ENCODE results near the gene LIPG.

Gene LIPG

GRCh38 chr18:49645196-49645595 lies 83.3 kb downstream of the LIPG start:
- DNase-seq = no peak

DNA sequence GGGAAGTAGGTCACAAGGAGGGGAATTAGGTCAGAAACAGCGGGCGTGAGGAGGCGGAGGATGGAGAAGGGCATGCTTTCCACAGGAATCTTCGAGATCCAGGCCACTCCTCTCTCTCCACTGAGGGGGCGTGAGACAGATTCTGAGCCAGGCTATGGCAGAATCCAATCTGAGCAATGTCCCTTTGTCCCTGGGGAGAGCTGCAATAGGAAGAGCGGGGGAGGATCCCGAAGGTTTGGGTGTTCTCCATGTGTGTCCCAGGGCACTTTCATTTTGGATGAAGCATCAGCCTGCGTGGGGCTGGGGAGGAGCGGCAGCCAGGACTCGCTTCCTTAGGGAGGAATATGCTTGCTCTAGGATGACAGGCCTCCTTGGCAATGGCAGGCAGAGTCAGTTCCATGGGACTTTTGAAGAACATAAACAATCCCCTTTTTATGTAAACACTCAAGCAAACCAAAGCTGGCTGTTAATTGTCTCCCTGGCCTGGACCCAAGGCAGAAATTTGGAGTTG lies 84.0 kb downstream of the LIPG start:
- DNase-seq = no peak

DNA sequence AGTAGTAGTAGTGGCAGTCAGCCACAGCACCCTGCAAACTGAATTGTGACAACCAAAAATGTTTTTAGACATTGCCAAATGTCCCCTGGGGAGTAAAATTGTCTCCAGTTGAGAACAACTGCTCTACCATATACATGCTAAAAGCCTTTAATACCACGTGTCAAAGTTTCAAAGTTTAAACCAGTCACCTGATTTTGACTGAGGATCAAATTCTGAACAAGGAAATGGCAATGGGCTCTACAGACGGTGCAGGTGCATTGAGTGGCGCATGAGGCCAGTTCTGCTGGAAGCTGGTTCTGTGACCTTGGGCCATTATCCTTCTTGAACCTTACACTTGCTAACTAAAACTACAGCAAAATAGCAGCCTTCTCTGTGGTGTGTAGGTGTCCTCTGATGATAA lies 85.0 kb downstream of the LIPG start:
- no peak for DNase-seq

GRCh38 chr18:49647496-49648168 lies 85.8 kb downstream of the LIPG start:
- no peak for DNase-seq

- DNase-seq = no peak
These were observed 86.5 kb downstream of the LIPG start for GRCh38 chr18:49648326-49648725.

All from NCI-H187 (cell line).